ENCODE measurements around the gene NDUFS1. TPM values are rescaled to one million over a fixed set of nuclear protein-coding genes. Genes with fewer than 3 reads are reported as not detected.
"Not testable (repeated sequence)": the region's sequence is repeated elsewhere in the genome, so short reads cannot be mapped to it uniquely, and the experiment has no call there.

NDUFS1 gene
- polyA plus RNA-seq, result 24.3 TPM

DNA sequence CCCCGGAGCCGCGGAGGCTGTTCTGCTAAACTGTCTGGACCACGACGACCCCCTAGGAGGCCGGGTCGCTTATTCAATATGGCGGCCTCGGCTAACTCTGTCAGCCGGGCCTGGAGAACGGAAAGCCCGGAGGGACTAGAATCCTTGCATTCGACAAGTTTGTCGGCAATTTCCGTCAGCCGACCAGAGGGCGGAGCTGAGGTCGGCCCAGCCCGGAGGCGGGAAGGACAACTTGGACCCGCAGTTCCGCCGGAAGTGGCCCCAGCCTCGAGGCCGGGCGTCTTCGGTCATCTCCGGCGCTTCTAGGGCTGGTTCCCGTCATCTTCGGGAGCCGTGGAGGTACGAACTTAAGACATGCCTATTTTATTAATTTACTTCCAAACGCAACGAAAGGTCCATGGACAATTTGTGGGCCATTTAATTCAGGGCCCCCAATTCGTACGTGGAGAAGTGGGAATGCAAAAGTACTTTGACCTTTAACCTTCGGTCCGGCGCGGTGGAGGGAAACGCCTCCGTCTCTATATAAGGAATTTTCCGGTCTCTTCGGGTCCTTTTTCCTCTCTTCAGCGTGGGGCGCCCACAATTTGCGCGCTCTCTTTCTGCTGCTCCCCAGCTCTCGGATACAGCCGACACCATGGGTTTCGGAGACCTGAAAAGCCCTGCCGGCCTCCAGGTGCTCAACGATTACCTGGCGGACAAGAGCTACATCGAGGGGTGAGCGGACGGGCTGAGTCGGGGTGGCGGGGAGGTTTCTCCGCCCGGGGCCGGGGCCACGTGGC lies at the start of gene NDUFS1, which contains the start of gene EEF1B2:
Gene NDUFS1, minus strand, starts transcription at position 99 of the 779 bp plus-strand sequence. CDS start 5,766 bp downstream, outside the sequence.
Gene EEF1B2, plus strand, starts transcription at position 550 of the 779 bp plus-strand sequence. Its CDS starts 85 bp downstream, at position 635.
- H3K36me3 Mint-ChIP-seq, result peaks cover 6% of the 10 kb centered on the region
- peaks cover 30 to 45% (median 43%) of the 10 kb centered on the region in 3 donors for H3K4me1 Mint-ChIP-seq
- H3K27me3 Mint-ChIP-seq, result no peaks in the 10 kb centered on the region
- peak within 1 kb of the TSS; percentile 99 to 100 (median 100) for H3K4me3 Mint-ChIP-seq
- H3K27ac Mint-ChIP-seq, result peak within 1 kb of the TSS; percentile 98 to 100 (median 98)
- H3K9me3 Mint-ChIP-seq, result no peaks in the 10 kb centered on the region

DNA sequence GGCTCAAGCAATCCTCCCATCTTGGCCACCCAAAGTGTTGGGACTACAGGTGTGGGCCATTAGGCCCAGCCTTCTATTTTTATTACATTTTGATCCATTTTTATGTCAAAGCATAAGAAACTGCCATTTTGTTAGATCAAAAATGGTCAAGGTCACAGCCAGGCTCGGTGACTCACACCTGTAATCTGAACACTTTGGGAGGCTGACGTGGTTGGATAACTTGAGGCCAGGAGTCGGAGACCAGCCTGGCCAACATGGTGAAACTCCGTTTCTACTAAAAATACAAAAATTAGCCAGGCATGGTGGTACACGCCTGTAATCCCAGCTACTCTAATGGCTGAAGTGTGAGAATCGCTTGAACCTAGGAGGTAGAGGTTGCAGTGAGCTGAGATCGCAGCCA lies 49.7 kb upstream of the NDUFS1 start:
- H3K36me3 Mint-ChIP-seq, result no peaks in the 10 kb centered on the region
- peaks cover 4% of the 10 kb centered on the region for H3K27me3 Mint-ChIP-seq
- no peaks in the 10 kb centered on the region for H3K9me3 Mint-ChIP-seq
- no peaks in the 10 kb centered on the region for H3K4me1 Mint-ChIP-seq
- no peak overlapping the region for H3K27ac Mint-ChIP-seq
- no peak overlapping the region for H3K4me3 Mint-ChIP-seq

DNA sequence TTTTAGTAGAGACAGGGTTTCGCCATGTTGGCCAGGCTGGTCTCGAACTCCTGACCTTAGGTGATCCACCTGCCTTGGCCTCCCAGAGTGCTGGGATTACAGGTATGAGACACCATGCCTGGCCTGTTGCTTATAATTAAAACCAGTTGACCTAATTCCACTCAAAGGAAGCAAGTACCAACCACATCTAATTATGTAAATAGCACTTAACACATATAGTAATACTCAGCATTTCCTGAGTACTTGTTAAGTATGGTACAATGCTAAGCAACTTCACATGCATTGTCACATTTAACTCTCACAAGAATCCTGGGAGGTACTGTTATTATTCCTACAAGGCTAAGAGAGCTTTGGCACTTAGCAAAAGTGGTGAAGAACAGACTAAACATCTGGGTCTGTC lies 48.1 kb upstream of the NDUFS1 start:
- not testable (repeated sequence) for H3K4me3 Mint-ChIP-seq, H3K4me1 Mint-ChIP-seq, H3K36me3 Mint-ChIP-seq, H3K27me3 Mint-ChIP-seq, H3K9me3 Mint-ChIP-seq, H3K27ac Mint-ChIP-seq

DNA sequence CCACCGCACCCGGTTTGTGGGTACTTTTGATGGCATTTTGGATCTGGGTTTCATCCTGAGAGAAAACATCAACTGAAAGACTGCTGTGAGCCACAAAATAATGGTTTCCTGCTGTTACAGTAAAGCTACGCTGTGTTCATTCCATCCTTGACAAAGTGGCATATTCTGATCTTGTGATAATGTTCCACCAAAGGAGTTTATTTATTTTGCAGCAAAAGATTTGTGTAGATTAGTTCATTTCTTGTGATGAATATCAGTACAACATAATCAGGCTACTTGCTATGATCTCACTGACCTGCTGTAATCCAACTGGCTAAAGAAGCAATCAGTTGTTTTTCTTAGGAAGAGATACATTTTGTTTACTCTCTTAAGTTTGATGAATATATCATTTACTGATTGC lies 45.5 kb upstream of the NDUFS1 start:
- no peak overlapping the region for H3K4me3 Mint-ChIP-seq
- no peaks in the 10 kb centered on the region for H3K36me3 Mint-ChIP-seq
- peaks cover 0 to 3% (median 3%) of the 10 kb centered on the region in 3 donors for H3K9me3 Mint-ChIP-seq
- H3K27ac Mint-ChIP-seq, result no peak overlapping the region
- peaks cover 0 to 4% (median 0%) of the 10 kb centered on the region in 3 donors for H3K4me1 Mint-ChIP-seq
- no peaks in the 10 kb centered on the region for H3K27me3 Mint-ChIP-seq

DNA sequence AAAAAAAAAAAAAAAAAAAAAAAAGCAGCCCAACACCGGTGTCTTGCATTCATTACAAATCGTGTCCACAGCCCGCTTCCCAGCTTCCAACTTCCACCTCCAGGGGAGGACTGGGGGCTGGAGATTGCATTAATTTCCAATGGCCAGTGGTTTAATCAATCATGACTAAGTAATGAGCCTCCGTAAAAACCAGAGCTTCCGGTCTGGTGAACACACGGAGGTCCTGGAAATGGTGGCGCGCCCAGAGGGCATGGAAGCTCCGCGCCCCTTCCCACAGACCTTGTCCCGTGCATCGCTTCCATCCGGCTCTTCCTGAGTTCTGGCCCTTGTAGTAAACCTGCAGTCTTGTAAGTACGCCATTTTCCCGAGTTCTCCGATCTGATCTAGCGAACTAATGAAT lies 44.1 kb upstream of the NDUFS1 start:
- Mint-ChIP-seq H3K4me1 (peaks cover 0 to 4% (median 0%) of the 10 kb centered on the region in 3 donors), H3K9me3 (peaks cover 0 to 3% (median 3%) of the 10 kb centered on the region in 3 donors), H3K27me3 (no peaks in the 10 kb centered on the region), H3K27ac (no peak overlapping the region), H3K36me3 (no peaks in the 10 kb centered on the region), H3K4me3 (no peak overlapping the region)

DNA sequence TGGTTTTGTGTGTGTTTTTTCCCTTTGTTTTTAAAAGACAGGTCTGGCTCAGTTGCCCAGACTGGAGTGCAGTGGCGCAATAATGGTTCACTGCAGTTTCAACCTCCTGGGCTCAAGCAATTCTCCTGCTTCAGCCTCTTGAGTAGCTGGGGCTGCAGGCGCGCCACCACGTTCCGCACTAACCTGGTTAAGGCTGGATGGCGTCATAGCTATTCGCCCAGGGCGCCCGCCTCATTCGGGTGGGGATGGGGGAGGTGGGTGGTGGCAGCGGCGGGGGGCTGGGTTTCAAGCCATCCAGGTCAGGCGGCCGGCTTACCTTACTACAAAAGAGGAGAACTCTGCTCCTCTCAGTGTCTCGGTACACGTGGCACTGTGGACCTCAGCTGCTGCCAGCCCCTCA lies 43.2 kb upstream of the NDUFS1 start:
- no peaks in the 10 kb centered on the region for H3K36me3 Mint-ChIP-seq
- peaks cover 0 to 3% (median 3%) of the 10 kb centered on the region in 3 donors for H3K9me3 Mint-ChIP-seq
- no peak overlapping the region for H3K27ac Mint-ChIP-seq

DNA sequence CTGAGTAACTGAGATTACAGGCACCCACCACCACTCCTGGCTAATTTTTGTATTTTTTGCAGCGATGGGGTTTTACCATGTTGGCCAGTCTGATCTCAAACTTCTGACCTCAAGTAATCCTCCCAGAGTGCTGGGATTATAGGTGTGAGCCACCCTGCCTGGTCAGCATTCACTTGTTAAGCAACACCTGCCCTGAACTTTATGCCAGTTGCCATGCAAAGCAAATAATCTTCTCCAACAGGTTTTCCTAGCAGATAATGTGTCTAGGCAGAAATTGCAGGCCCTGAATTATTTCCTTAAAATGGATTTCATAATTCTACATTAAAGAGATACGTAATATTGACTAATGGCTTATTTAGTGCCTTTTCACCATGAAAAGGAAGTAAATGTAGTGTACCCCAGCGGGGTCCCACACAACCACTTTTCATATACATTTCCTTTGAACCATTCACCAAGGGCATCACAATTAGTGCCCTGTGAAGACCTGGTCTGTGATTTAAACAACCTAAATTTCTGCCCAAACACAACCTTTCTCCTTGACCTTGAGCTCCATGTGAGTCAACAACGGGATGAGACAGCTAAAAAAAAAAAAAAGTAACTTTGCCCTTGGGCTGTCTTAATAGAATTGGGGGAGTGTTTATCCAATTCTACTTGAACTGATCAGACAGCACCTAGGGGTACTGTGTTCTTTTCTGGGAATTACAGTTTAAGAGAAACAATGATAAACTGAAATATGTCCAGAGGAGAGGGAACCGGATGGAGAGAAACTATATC lies 42.0 kb upstream of the NDUFS1 start:
- H3K4me1 Mint-ChIP-seq, result peaks cover 0 to 4% (median 0%) of the 10 kb centered on the region in 3 donors

More for the DNA sequence above, 43.2 kb upstream of the NDUFS1 start:
- Mint-ChIP-seq H3K4me1 (peaks cover 0 to 4% (median 0%) of the 10 kb centered on the region in 3 donors), H3K27me3 (no peaks in the 10 kb centered on the region), H3K4me3 (no peak overlapping the region)

DNA sequence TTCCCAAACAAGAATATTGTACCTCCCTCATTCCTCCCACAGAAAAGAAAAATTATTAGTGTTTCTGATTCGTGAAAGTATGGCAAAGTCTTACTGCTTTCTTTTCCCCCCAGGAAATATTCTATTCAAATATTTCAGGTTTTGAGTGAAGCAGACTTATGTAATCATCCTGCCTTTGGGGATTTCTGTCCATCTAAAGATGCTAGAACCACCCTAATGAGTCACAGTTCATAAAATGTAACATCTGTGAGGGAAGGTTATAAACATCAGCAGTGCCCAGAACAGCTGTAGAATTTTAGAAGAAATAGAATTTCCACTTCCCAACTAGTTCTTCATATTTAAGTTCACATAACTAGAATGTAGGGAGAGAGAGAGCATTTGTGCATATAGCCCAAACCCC lies 39.4 kb upstream of the NDUFS1 start:
- H3K27me3 Mint-ChIP-seq, result peaks cover 2% of the 10 kb centered on the region
- no peak overlapping the region for H3K4me3 Mint-ChIP-seq
- H3K27ac Mint-ChIP-seq, result no peak overlapping the region
- peaks cover 3% of the 10 kb centered on the region for H3K36me3 Mint-ChIP-seq
- peaks cover 0 to 2% (median 0%) of the 10 kb centered on the region in 3 donors for H3K4me1 Mint-ChIP-seq
- H3K9me3 Mint-ChIP-seq, result peaks cover 0 to 5% (median 2%) of the 10 kb centered on the region in 3 donors

More for the DNA sequence above, 42.0 kb upstream of the NDUFS1 start:
- no peak overlapping the region for H3K4me3 Mint-ChIP-seq
- H3K36me3 Mint-ChIP-seq, result no peaks in the 10 kb centered on the region
- H3K27me3 Mint-ChIP-seq, result no peaks in the 10 kb centered on the region
- no peak overlapping the region for H3K27ac Mint-ChIP-seq
- H3K9me3 Mint-ChIP-seq, result peaks cover 0 to 3% (median 3%) of the 10 kb centered on the region in 3 donors

DNA sequence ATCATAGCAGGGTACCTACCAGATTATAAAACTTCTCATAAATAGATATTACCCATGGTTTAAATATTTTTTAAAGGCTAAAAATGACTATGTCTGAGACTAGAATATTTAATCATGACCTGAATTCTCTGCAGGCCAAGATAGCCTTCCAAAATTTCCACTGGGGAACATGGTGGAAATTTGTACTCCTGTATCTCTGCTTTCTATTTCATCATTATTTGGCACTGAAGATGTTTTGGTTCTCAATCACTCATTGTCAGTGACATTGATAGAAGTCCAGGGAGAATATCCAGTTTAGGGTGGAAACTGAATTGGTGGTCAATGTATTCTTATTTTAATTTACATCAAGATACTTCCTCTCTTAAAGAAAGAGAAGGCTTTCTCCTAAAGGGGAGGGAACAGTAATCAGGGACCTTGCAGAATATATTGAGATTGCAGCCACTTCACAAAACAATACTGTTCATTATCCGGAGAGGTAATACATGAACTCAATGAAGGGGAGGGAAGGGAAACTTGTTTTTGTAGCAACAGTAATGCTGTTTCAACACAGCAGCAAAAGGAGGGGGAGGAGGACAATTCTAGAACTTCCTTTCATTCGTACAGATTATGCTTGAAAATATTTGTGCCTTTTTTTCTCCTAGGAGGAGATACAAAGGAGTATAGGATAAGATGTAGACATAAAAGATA lies 34.6 kb upstream of the NDUFS1 start:
- H3K9me3 Mint-ChIP-seq, result peaks cover 0 to 1% (median 0%) of the 10 kb centered on the region in 3 donors
- no peak overlapping the region for H3K4me3 Mint-ChIP-seq
- H3K4me1 Mint-ChIP-seq, result no peaks in the 10 kb centered on the region
- H3K27me3 Mint-ChIP-seq, result peaks cover 5% of the 10 kb centered on the region
- H3K27ac Mint-ChIP-seq, result no peak overlapping the region
- H3K36me3 Mint-ChIP-seq, result peaks cover 5% of the 10 kb centered on the region

DNA sequence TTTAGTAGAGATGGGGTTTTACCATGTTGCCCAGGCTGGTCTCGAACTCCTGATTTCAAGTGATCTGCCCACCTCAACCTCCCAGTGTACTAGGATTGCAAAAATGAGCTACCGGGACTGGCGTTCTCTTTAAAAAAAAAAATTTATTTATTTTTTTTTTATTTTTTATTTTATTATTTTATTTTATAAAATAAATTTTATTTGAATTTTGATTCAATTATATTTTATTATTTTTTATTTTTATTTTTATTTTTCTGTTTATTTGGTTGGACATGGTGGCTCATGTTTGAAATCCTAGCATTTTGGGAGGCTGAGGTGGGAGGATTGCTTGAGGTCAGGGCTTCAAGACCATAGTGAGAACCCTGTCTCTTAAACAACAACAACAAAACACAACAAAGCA lies 32.9 kb upstream of the NDUFS1 start:
- Mint-ChIP-seq H3K36me3 (peaks cover 5% of the 10 kb centered on the region), H3K4me3 (no peak overlapping the region), H3K27me3 (peaks cover 7% of the 10 kb centered on the region), H3K4me1 (no peaks in the 10 kb centered on the region), H3K9me3 (peaks cover 0 to 4% (median 0%) of the 10 kb centered on the region in 3 donors), H3K27ac (no peak overlapping the region)

DNA sequence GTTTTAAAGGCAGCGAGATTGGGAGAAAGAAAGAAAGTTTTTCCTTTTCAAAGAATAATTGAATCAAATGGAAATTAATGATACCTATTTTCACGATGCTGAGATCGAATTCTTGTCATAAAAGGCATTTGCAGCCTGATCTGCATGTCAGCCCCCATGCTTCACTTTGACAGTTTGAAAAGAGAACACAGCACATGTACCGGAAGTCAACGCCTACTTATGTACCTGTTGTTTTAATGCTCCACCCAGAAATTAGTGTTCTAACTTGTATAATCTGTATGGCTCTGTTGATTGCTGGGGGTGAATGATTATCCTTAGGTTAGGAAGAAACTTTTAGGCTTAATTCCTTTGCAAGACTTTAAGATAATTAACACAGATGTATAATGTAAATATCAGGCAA lies 31.4 kb upstream of the NDUFS1 start:
- Mint-ChIP-seq H3K4me1 (no peaks in the 10 kb centered on the region), H3K27me3 (peaks cover 7% of the 10 kb centered on the region), H3K4me3 (no peak overlapping the region), H3K9me3 (peaks cover 0 to 4% (median 0%) of the 10 kb centered on the region in 3 donors), H3K36me3 (peaks cover 5% of the 10 kb centered on the region), H3K27ac (no peak overlapping the region)

DNA sequence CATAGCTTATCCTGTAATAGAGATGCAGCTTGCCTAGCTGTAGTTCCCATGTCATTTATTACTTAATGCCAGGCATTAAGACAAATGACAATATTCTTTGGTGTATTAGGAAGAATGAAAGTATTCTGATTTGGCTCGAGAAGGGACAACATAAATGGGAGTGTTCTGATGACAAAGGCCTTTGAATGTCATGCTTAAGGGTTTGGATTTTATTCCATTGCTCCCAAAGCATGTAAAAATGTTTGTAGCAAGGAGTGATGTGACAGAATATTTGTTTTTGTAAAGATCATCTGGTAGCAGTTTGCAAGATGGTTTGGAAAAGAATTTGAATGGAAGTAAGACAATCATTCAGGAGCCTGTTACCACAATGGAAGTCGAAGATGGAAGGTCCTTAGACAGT lies 30.9 kb upstream of the NDUFS1 start:
- no peak overlapping the region for H3K4me3 Mint-ChIP-seq
- no peak overlapping the region for H3K27ac Mint-ChIP-seq

DNA sequence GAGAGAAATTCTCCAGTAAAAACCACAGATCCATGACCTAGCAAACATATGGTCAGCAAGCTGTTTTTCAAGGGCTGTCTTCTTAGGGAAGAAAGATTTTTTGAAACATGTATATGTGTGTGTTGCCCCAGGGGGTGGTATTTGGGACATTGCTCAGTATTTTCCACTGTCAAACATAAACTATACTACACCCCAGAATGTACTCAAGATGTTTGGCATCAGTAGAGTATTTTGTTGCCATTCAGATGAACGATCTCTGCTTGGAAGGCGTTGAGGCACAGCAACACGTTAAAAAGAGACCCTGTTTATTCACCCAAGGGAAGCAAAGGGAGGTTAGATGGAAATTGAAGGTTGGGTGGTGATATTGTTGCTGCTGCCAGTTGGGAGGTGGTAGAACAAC lies 30.4 kb upstream of the NDUFS1 start:
- Mint-ChIP-seq H3K4me3 (no peak overlapping the region), H3K27ac (no peak overlapping the region), H3K4me1 (no peaks in the 10 kb centered on the region), H3K36me3 (peaks cover 5% of the 10 kb centered on the region), H3K27me3 (peaks cover 5% of the 10 kb centered on the region), H3K9me3 (peaks cover 0 to 4% (median 0%) of the 10 kb centered on the region in 3 donors)

More for the DNA sequence above, 30.9 kb upstream of the NDUFS1 start:
- H3K4me1 Mint-ChIP-seq, result no peaks in the 10 kb centered on the region
- H3K9me3 Mint-ChIP-seq, result peaks cover 0 to 4% (median 0%) of the 10 kb centered on the region in 3 donors
- peaks cover 7% of the 10 kb centered on the region for H3K27me3 Mint-ChIP-seq
- H3K36me3 Mint-ChIP-seq, result peaks cover 5% of the 10 kb centered on the region

DNA sequence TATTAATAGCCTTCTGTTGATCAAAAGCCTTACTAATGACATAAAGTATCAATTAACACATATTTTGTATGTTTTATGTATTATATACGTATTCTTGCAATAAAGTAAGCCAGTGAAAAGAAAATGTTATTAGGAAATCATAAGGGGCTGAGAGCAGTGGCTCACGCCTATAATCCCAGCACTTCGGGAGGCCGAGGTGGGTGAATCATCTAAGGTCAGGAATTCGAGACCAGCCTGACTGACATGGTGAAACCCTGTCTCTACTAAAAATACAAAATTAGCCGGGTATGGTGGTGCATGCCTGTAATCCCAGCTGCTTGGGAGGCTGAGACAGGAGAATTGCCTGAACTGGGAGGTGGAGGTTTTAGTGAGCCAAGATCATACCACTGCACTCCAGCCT lies 22.3 kb upstream of the NDUFS1 start:
- not testable (repeated sequence) for H3K36me3 Mint-ChIP-seq, H3K27ac Mint-ChIP-seq, H3K4me1 Mint-ChIP-seq, H3K4me3 Mint-ChIP-seq, H3K27me3 Mint-ChIP-seq, H3K9me3 Mint-ChIP-seq

DNA sequence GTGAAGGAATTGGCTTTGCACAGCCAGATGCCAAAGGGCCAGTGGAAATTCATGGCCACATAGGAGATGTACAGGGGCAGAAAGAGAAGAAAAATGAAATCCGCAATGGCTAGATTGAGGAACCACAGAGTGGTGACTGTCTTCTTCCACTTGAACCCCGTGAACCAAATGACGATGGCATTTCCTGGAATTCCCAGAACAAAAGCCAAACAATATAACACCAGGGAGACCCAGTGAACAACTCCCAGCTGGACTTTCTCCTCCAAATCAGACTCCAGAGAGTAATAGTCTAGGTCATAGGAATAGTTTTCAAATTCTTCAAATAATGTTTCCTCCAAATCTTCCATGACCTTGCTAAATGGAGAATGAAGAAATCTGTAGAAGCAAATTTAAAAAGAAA lies 17.7 kb upstream of the NDUFS1 start:
- no peaks in the 10 kb centered on the region for H3K9me3 Mint-ChIP-seq
- H3K4me1 Mint-ChIP-seq, result no peaks in the 10 kb centered on the region
- no peak overlapping the region for H3K27ac Mint-ChIP-seq
- no peak overlapping the region for H3K4me3 Mint-ChIP-seq
- H3K27me3 Mint-ChIP-seq, result no peaks in the 10 kb centered on the region
- H3K36me3 Mint-ChIP-seq, result peaks cover 3% of the 10 kb centered on the region
